SK-N-MC (cell line): ENCODE results near the gene YY1AP1.

Experiments
- EZH2 ChIP-seq: fragments of 200-600 bp; sonication (generic); IDR thresholded peaks from one replicate; pipeline ENCODE4 v1.6.1; 2017; ENCODE audit warnings: antibody characterized with exemption
- POLR2AphosphoS5 ChIP-seq: IDR thresholded peaks from 2 replicates; pipeline ENCODE4 v1.6.1; 2012; ENCODE audit warnings: mild to moderate bottlenecking, low read depth, low read length, borderline replicate concordance

GRCh38 chr1:155609515-155610256 lies 78.9 kb downstream of the YY1AP1 start, which contains the start of gene MSTO1:
- TF ChIP-seq EZH2 = no peak
- peak; percentile 86 for TF ChIP-seq POLR2AphosphoS5
